HepG2 (cell line): ENCODE data around the gene GAS2L2. TPM values are rescaled to one million over a fixed set of nuclear protein-coding genes. Genes with fewer than 3 reads are reported as not detected.

Experiments used
- ATAC-seq: fragments of 200-7000 bp; cut with Tn5 transposase; 3 replicates; pipeline ENCODE4 v1.9.1; 2020; ENCODE audit warnings: mild to moderate bottlenecking, moderate library complexity
- BruUV-seq: library from RNA; stranded (reverse); fragments of 400-500 nt; replicated peaks from 2 replicates; lab custom pipeline; 2021; lab: Mats Ljungman, UMichigan
- CTCF ChIA-PET: fragments of 300-600 bp; formaldehyde crosslinking; extraction: SDS; loops from one replicate; lab custom pipeline; 2021; ENCODE audit warnings: low total read pairs, inconsistent platforms, low intra/inter-chr PET ratio; lab: Yijun Ruan, JAX
- POLR2A ChIA-PET: fragments of 350-600 bp; sonication (Branson Sonifier 250); formaldehyde crosslinking; loops from one replicate; lab custom pipeline; 2020; ENCODE audit warnings: antibody characterized with exemption, inconsistent platforms; lab: Yijun Ruan, JAX
- DNase-seq: peaks from one replicate; pipeline ENCODE4 v3.0.0-alpha.2; 2015; ENCODE audit warnings: low spot score
- FAIRE-seq: peaks from 3 replicates; lab custom pipeline; 2011; peaks lifted over from hg19 to GRCh38; lab: Jason Lieb, UNC
- H2AFZ ChIP-seq: one replicate; pipeline ENCODE4 v1.6.1; 2011; ENCODE audit warnings: low read length, inconsistent platforms
- H3K27ac ChIP-seq: fragments of 300-600 bp; 3 replicates; pipeline ENCODE4 v1.8.0; 2011; ENCODE audit warnings: mixed run types, mild to moderate bottlenecking, mixed read lengths, low read length, inconsistent platforms; ENCODE audit not compliant: insufficient read depth; ENCODE audit errors: extremely low read length
- H3K27me3 ChIP-seq, 2 experiments: fragments of 200-600 bp in 1 of 2; 2 replicates in 1 of 2; 3 replicates in 1 of 2; pipeline versions ENCODE4 v1.6.0 to v1.8.0; 2011; ENCODE audit warnings: low read length in 2 of 2, mild to moderate bottlenecking in 2 of 2, moderate library complexity in 2 of 2, inconsistent platforms in 1 of 2; ENCODE audit not compliant: insufficient read depth in 2 of 2, control insufficient read depth in 1 of 2
- H3K36me3 ChIP-seq, 2 experiments: fragments of 200-600 bp in 1 of 2; replicated peaks in 1 of 2; 2 replicates in 1 of 2; 3 replicates in 1 of 2; pipeline versions ENCODE4 v1.5.1 to v1.8.0; 2011; ENCODE audit warnings: low read length in 2 of 2, inconsistent platforms in 1 of 2; ENCODE audit not compliant: insufficient read depth in 2 of 2, control insufficient read depth in 1 of 2
- H3K4me1 ChIP-seq: 2 replicates; pipeline ENCODE4 v1.5.1; 2012; ENCODE audit warnings: low read length, inconsistent platforms; ENCODE audit not compliant: insufficient read depth
- H3K4me2 ChIP-seq: 2 replicates; pipeline ENCODE4 v1.6.0; 2011; ENCODE audit warnings: low read depth, low read length, inconsistent platforms
- H3K4me3 ChIP-seq, 3 experiments: fragments of 200-600 bp in 1 of 3; sonication (generic), shearing (Covaris generic) in 1 of 3; replicated peaks in 1 of 3; 2 replicates each; pipeline ENCODE4 v1.5.1; 2011 to 2016; ENCODE audit warnings: low read length in 3 of 3, inconsistent platforms in 2 of 3, low read depth in 2 of 3, mild to moderate bottlenecking in 2 of 3, control low read depth in 1 of 3, mixed read lengths in 1 of 3; ENCODE audit not compliant: insufficient read depth in 1 of 3
- H3K79me2 ChIP-seq: one replicate; pipeline ENCODE4 v1.6.1; 2011; ENCODE audit warnings: low read length, inconsistent platforms; ENCODE audit not compliant: insufficient read depth
- H3K9ac ChIP-seq: 2 replicates; pipeline ENCODE4 v1.6.0; 2011; ENCODE audit warnings: mild to moderate bottlenecking, low read depth, low read length, inconsistent platforms; ENCODE audit not compliant: insufficient read depth
- H3K9me3 ChIP-seq: 2 replicates; pipeline ENCODE4 v1.5.1; 2012; ENCODE audit warnings: mild to moderate bottlenecking, low read length
- H4K20me1 ChIP-seq: 2 replicates; pipeline ENCODE4 v1.6.0; 2011; ENCODE audit warnings: inconsistent platforms, mild to moderate bottlenecking, low read length, moderate library complexity; ENCODE audit not compliant: insufficient read depth
- HOMEZ ChIP-seq: IDR thresholded peaks from 2 replicates; pipeline ENCODE4 v1.6.1; 2016; ENCODE audit warnings: low read depth
- MIXL1 ChIP-seq: IDR thresholded peaks from 2 replicates; pipeline ENCODE4 v1.6.1; 2016
- PAXIP1 ChIP-seq: sonication (generic); formaldehyde crosslinking; conservative IDR thresholded peaks from 2 replicates; pipeline ENCODE4 v1.4.0; 2020; ENCODE audit warnings: mild to moderate bottlenecking, missing genetic modification reagents, moderate library complexity
- PHF20 ChIP-seq: sonication (generic); formaldehyde crosslinking; IDR thresholded peaks from 2 replicates; pipeline ENCODE4 v1.5.0; 2020; ENCODE audit warnings: mild to moderate bottlenecking, missing genetic modification reagents
- SOX6 ChIP-seq, 2 experiments: fragments of 450-650 bp in 1 of 2; sonication (generic) in 1 of 2; formaldehyde crosslinking in 1 of 2; IDR thresholded peaks; 2 replicates each; pipeline versions ENCODE4 v1.4.0 to v1.6.1; 2017 to 2020; ENCODE audit warnings: antibody characterized with exemption in 1 of 2, mild to moderate bottlenecking in 1 of 2, missing genetic modification reagents in 1 of 2
- SUZ12 ChIP-seq: fragments of 150-350 bp; IDR thresholded peaks from 2 replicates; pipeline ENCODE4 v1.6.1; 2014; ENCODE audit warnings: low read depth, low read length
- TARDBP ChIP-seq: sonication (generic); formaldehyde crosslinking; IDR thresholded peaks from 2 replicates; pipeline ENCODE4 v1.8.0; 2022; ENCODE audit warnings: mild to moderate bottlenecking, missing genetic modification reagents
- ZBTB26 ChIP-seq: IDR thresholded peaks from 2 replicates; pipeline ENCODE4 v1.6.1; 2016; ENCODE audit warnings: missing compliant biosample characterization, missing genetic modification reagents, borderline replicate concordance
- ZHX1 ChIP-seq: sonication (generic); formaldehyde crosslinking; IDR thresholded peaks from 2 replicates; pipeline ENCODE4 v1.8.1; 2022; ENCODE audit warnings: low read depth, mild to moderate bottlenecking, missing genetic modification reagents
- ZNF460 ChIP-seq: sonication (generic); formaldehyde crosslinking; IDR thresholded peaks from 2 replicates; pipeline ENCODE4 v1.5.1; 2020; ENCODE audit warnings: missing genetic modification reagents, mild to moderate bottlenecking, borderline replicate concordance
- ZNF567 ChIP-seq: sonication (generic); formaldehyde crosslinking; IDR thresholded peaks from 2 replicates; pipeline ENCODE4 v1.8.1; 2023; ENCODE audit warnings: mild to moderate bottlenecking, missing genetic modification reagents, borderline replicate concordance
- ZNF629 ChIP-seq: sonication (generic); formaldehyde crosslinking; conservative IDR thresholded peaks from 2 replicates; pipeline ENCODE4 v1.5.0; 2020; ENCODE audit warnings: missing genetic modification reagents
- ZSCAN5A ChIP-seq: sonication (generic); formaldehyde crosslinking; IDR thresholded peaks from 2 replicates; pipeline ENCODE4 v1.8.0; 2022; ENCODE audit warnings: mild to moderate bottlenecking, missing genetic modification reagents, borderline replicate concordance
- WGBS: methylation state at CpG from one replicate; pipeline ENCODE4 v1.1.6; 2017; ENCODE audit warnings: low lambda C conversion rate; 5-methylcytosine and 5-hydroxymethylcytosine counted together
- in situ Hi-C: cut with HindIII; loops from 2 replicates; pipeline ENCODE4 v1.10.0; 2017; ENCODE audit warnings: low pct_unique_long_range_greater_than_20kb; ENCODE audit not compliant: extremely low pct_ligation_motif_present
- intact Hi-C: fragments of 100-400 bp; cut with micrococcal nuclease; formaldehyde crosslinking; loops from one replicate; pipeline ENCODE4 v1.10.0; 2022; ENCODE audit not compliant: unreplicated experiment
- polyA plus RNA-seq, 8 experiments: library from polyadenylated mRNA; depleted of rRNA in 3 of 8; stranded (reverse) in 7 of 8; unstranded in 1 of 8; fragments of >200 nt; fragmentation: Illumina TruSeq in 4 of 8; extraction: Trizol in 4 of 8; gene quantifications; 2 replicates each; pipeline versions ENCODE4 v1.2.1 to v1.2.3, GENCODE V29; 2011 to 2016; ENCODE audit warnings: low read depth in 4 of 8, missing spikeins in 1 of 8, mixed read lengths in 1 of 8; ENCODE audit not compliant: insufficient read depth in 1 of 8
- total RNA-seq, 5 experiments: library from RNA; depleted of rRNA; stranded (reverse); fragments of >200 nt; fragmentation: Illumina TruSeq; extraction: Trizol; gene quantifications; 2 replicates each; pipeline ENCODE4 v1.2.3, GENCODE V29; 2016; ENCODE audit warnings: low read depth in 1 of 5

GAS2L2 gene
- total and polyA plus RNA-seq, 2 of the 13 experiments (the other 11 are each of a cell fraction or from before 2014, with no cell fraction given), result not detected

- H3K4me2 ChIP-seq, result peak overlapping the region; percentile 38
- ATAC-seq (no peak), DNase-seq (peak; percentile 57), FAIRE-seq (no peak)
- H3K36me3 ChIP-seq, result no peaks in the 10 kb centered on the region
- CTCF ChIA-PET, result no interaction called here
- 13% methylated on average over 5 of the region's 5 CpGs for WGBS
- no TSS peak for BruUV-seq
- intact Hi-C loops (no loop called here), in situ Hi-C loops (loop anchor here (5.0 kb wide), 1 partner anchor 46 kb away; the partner anchor contains the start of gene TAF15)
- no peak overlapping the region for H3K27ac ChIP-seq
- H3K27me3 ChIP-seq, result peaks cover 0 to 19% of the 10 kb centered on the region in 2 experiments; a peak in 3 of 5 replicates
- no peaks in the 10 kb centered on the region for H3K9me3 ChIP-seq
- H3K9ac ChIP-seq, result no peak overlapping the region
- no peaks in the 10 kb centered on the region for H4K20me1 ChIP-seq
- H3K4me3 ChIP-seq, result peak overlapping the region in 1 of 3 experiments; percentile 3; a peak in 1 of 6 replicates
- no peaks in the 10 kb centered on the region for H3K79me2 ChIP-seq
- peaks cover 28% of the 10 kb centered on the region for H3K4me1 ChIP-seq
- no peak overlapping the region for H2AFZ ChIP-seq
- POLR2A ChIA-PET, result interaction anchor here (0.5 to 4.5 kb wide), 2 partner anchors 48 to 211 kb away, joined by 3 to 60 read pairs; partner anchors contain the start of gene TAF15
- no peak for TF ChIP-seq SOX6 (IDR thresholded peaks at IDR 0.05)
- peak; percentile 41; the same call in 1 of the 2 replicates for TF ChIP-seq SOX6 (CRISPR knock-in tag; IDR thresholded peaks at IDR 0.05)
- TF ChIP-seq PAXIP1 (CRISPR knock-in tag), result 0 out of 2 replicates have a peak, but pooled peaks have one; percentile 24
- TF ChIP-seq MIXL1, result no peak
- TF ChIP-seq ZNF567, result no peak
- TF ChIP-seq ZNF629 (CRISPR knock-in tag), result no peak
- TF ChIP-seq ZNF460 (CRISPR knock-in tag), result peak; percentile 61; the same call in 1 of the 2 replicates
- TF ChIP-seq ZHX1 (CRISPR knock-in tag), result no peak
- peak; percentile 91 for TF ChIP-seq ZBTB26 (CRISPR knock-in tag)
- TF ChIP-seq TARDBP (CRISPR knock-in tag), result no peak
- TF ChIP-seq SUZ12, result no peak
- no peak for TF ChIP-seq PHF20 (CRISPR knock-in tag)
- no peak for TF ChIP-seq ZSCAN5A (CRISPR knock-in tag)
- TF ChIP-seq HOMEZ (CRISPR knock-in tag), result no peak
These were observed 8.6 kb upstream of the GAS2L2 start for GRCh38 chr17:35761601-35762000.
